WTC11 (cell line): Measurements from ENCODE around the gene ERICH3. TPM values are rescaled to one million over a fixed set of nuclear protein-coding genes. Genes with fewer than 3 reads are reported as not detected.

ENCODE experiments used
- ATAC-seq: fragments of 200-7000 bp; cut with Tn5 transposase; 2 replicates; pipeline ENCODE4 v1.10.0; 2021; ENCODE audit warnings: mild to moderate bottlenecking, moderate library complexity
- CTCF ChIA-PET: fragments of 300-600 bp; sonication (Branson Sonifier 250); formaldehyde crosslinking; loops from one replicate; lab custom pipeline; 2021; ENCODE audit warnings: antibody characterized with exemption; lab: Charles Lee
- POLR2A ChIA-PET: fragments of 350-600 bp; sonication (Branson Sonifier 250); formaldehyde crosslinking; loops from one replicate; lab custom pipeline; 2021; ENCODE audit warnings: antibody characterized with exemption; lab: Charles Lee
- DNase-seq: peaks from one replicate; pipeline ENCODE4 v3.0.0; 2021; ENCODE audit warnings: low spot score
- H3K27ac Mint-ChIP-seq: 2 replicates; pipeline ENCODE4 v1.8.0; 2021; ENCODE audit warnings: mixed read lengths
- H3K27me3 Mint-ChIP-seq: 2 replicates; pipeline ENCODE4 v1.8.0; 2021; ENCODE audit warnings: low read depth, mild to moderate bottlenecking, moderate library complexity, mixed read lengths
- H3K36me3 Mint-ChIP-seq: 2 replicates; pipeline ENCODE4 v1.8.0; 2021; ENCODE audit warnings: mixed read lengths
- H3K4me1 Mint-ChIP-seq: 2 replicates; pipeline ENCODE4 v1.8.0; 2022; ENCODE audit warnings: mixed read lengths
- H3K4me3 Mint-ChIP-seq: 2 replicates; pipeline ENCODE4 v1.8.0; 2021; ENCODE audit warnings: mild to moderate bottlenecking, moderate library complexity, mixed read lengths
- H3K9me3 Mint-ChIP-seq: 2 replicates; pipeline ENCODE4 v1.8.0; 2021; ENCODE audit warnings: mixed read lengths
- CREB1 ChIP-seq: sonication (generic); formaldehyde crosslinking; IDR thresholded peaks from 2 replicates; pipeline ENCODE4 v1.8.0; 2023; ENCODE audit warnings: mild to moderate bottlenecking, missing genetic modification reagents
- ETV6 ChIP-seq: sonication (generic); formaldehyde crosslinking; IDR thresholded peaks from 2 replicates; pipeline ENCODE4 v1.8.1; 2022; ENCODE audit warnings: mild to moderate bottlenecking, missing genetic modification reagents
- FOXP1 ChIP-seq: sonication (generic); formaldehyde crosslinking; IDR thresholded peaks from 2 replicates; pipeline ENCODE4 v1.8.0; 2022; ENCODE audit warnings: missing genetic modification reagents, mild to moderate bottlenecking, moderate library complexity, borderline replicate concordance
- NR2C2 ChIP-seq: sonication (generic); formaldehyde crosslinking; IDR thresholded peaks from 2 replicates; pipeline ENCODE4 v1.8.0; 2022; ENCODE audit warnings: mild to moderate bottlenecking, missing genetic modification reagents
- NR3C1 ChIP-seq: sonication (generic); formaldehyde crosslinking; conservative IDR thresholded peaks from 2 replicates; pipeline ENCODE4 v1.8.1; 2023; ENCODE audit warnings: low read depth, mild to moderate bottlenecking, missing genetic modification reagents
- OVOL2 ChIP-seq: fragments of 250-450 bp; sonication (Bioruptor Pico); IDR thresholded peaks from 2 replicates; pipeline ENCODE4 v1.9.0; 2021; ENCODE audit warnings: mild to moderate bottlenecking, borderline replicate concordance
- TCF7 ChIP-seq: sonication (generic); formaldehyde crosslinking; IDR thresholded peaks from 2 replicates; pipeline ENCODE4 v1.8.0; 2022; ENCODE audit warnings: mild to moderate bottlenecking, low read depth, missing genetic modification reagents, moderate library complexity
- ZNF232 ChIP-seq: sonication (generic); formaldehyde crosslinking; IDR thresholded peaks from 2 replicates; pipeline ENCODE4 v1.8.0; 2022; ENCODE audit warnings: mild to moderate bottlenecking, missing genetic modification reagents
- ZNF263 ChIP-seq: sonication (generic); formaldehyde crosslinking; IDR thresholded peaks from 2 replicates; pipeline ENCODE4 v1.8.1; 2022; ENCODE audit warnings: low read depth, mild to moderate bottlenecking, moderate library complexity, missing genetic modification reagents
- ZNF317 ChIP-seq: sonication (generic); formaldehyde crosslinking; IDR thresholded peaks from 2 replicates; pipeline ENCODE4 v1.8.1; 2023; ENCODE audit warnings: low read depth, mild to moderate bottlenecking, moderate library complexity, missing genetic modification reagents, borderline replicate concordance
- total RNA-seq: library from RNA; stranded (reverse); gene quantifications from 3 replicates; pipeline ENCODE4 v1.2.3, GENCODE V29; 2021
- TF ChIP-seq, protein P1 (sequence below): sonication (generic); formaldehyde crosslinking; IDR thresholded peaks from 2 replicates; pipeline ENCODE4 v1.8.0; 2022; ENCODE audit warnings: mild to moderate bottlenecking, missing genetic modification reagents
- TF ChIP-seq, protein P2 (sequence below): sonication (generic); formaldehyde crosslinking; IDR thresholded peaks from 2 replicates; pipeline ENCODE4 v1.8.0; 2023; ENCODE audit warnings: missing genetic modification reagents, mild to moderate bottlenecking, borderline replicate concordance
- TF ChIP-seq, protein P3 (sequence below): fragments of 250-450 bp; sonication (Bioruptor Pico); IDR thresholded peaks from 2 replicates; pipeline ENCODE4 v1.9.0; 2021; ENCODE audit warnings: mild to moderate bottlenecking, borderline replicate concordance
- TF ChIP-seq, protein P4 (sequence below): sonication (generic); formaldehyde crosslinking; IDR thresholded peaks from 2 replicates; pipeline ENCODE4 v1.8.1; 2023; ENCODE audit warnings: mild to moderate bottlenecking, missing genetic modification reagents, borderline replicate concordance
- TF ChIP-seq, protein P5 (sequence below): sonication (generic); formaldehyde crosslinking; IDR thresholded peaks from 2 replicates; pipeline ENCODE4 v1.8.1; 2023; ENCODE audit warnings: mild to moderate bottlenecking, moderate library complexity, missing genetic modification reagents
- TF ChIP-seq, protein P6 (sequence below): sonication (generic); formaldehyde crosslinking; IDR thresholded peaks from 2 replicates; pipeline ENCODE4 v1.8.1; 2022; ENCODE audit warnings: missing genetic modification reagents, borderline replicate concordance
- TF ChIP-seq, protein P7 (sequence below): fragments of 200-600 bp; IDR thresholded peaks from 2 replicates; pipeline ENCODE4 v1.8.0; 2022; ENCODE audit warnings: antibody characterized with exemption

Gene ERICH3
- total RNA-seq, 1 experiment from 2014 or later, result 0.07 TPM

DNA sequence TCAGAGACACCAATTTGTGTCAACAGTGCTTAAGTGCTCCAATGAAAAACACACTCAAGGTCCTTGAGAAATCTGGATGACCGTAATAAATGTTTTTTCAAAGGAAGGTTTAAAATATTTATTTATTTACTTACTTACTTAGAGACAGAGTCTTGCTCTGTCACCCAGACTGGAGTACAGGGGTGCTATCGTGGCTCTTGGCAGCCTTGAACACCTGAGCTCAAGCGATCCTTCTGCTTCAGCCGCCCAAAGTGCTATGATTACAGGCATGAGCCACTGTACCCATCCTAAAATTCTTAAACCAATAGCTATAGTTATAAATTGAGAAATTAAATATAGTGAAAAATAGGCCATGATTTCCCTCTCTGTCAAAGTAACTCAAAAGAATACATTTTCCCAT lies 17.3 kb upstream of the ERICH3 start (continued):
- TF ChIP-seq, protein P1, sequence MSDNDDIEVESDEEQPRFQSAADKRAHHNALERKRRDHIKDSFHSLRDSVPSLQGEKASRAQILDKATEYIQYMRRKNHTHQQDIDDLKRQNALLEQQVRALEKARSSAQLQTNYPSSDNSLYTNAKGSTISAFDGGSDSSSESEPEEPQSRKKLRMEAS, result no peak
- no peak for TF ChIP-seq TCF7 (CRISPR knock-in tag)
- TF ChIP-seq, protein P2, sequence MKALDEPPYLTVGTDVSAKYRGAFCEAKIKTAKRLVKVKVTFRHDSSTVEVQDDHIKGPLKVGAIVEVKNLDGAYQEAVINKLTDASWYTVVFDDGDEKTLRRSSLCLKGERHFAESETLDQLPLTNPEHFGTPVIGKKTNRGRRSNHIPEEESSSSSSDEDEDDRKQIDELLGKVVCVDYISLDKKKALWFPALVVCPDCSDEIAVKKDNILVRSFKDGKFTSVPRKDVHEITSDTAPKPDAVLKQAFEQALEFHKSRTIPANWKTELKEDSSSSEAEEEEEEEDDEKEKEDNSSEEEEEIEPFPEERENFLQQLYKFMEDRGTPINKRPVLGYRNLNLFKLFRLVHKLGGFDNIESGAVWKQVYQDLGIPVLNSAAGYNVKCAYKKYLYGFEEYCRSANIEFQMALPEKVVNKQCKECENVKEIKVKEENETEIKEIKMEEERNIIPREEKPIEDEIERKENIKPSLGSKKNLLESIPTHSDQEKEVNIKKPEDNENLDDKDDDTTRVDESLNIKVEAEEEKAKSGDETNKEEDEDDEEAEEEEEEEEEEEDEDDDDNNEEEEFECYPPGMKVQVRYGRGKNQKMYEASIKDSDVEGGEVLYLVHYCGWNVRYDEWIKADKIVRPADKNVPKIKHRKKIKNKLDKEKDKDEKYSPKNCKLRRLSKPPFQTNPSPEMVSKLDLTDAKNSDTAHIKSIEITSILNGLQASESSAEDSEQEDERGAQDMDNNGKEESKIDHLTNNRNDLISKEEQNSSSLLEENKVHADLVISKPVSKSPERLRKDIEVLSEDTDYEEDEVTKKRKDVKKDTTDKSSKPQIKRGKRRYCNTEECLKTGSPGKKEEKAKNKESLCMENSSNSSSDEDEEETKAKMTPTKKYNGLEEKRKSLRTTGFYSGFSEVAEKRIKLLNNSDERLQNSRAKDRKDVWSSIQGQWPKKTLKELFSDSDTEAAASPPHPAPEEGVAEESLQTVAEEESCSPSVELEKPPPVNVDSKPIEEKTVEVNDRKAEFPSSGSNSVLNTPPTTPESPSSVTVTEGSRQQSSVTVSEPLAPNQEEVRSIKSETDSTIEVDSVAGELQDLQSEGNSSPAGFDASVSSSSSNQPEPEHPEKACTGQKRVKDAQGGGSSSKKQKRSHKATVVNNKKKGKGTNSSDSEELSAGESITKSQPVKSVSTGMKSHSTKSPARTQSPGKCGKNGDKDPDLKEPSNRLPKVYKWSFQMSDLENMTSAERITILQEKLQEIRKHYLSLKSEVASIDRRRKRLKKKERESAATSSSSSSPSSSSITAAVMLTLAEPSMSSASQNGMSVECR (CRISPR knock-in tag), result no peak
- TF ChIP-seq, protein P3, sequence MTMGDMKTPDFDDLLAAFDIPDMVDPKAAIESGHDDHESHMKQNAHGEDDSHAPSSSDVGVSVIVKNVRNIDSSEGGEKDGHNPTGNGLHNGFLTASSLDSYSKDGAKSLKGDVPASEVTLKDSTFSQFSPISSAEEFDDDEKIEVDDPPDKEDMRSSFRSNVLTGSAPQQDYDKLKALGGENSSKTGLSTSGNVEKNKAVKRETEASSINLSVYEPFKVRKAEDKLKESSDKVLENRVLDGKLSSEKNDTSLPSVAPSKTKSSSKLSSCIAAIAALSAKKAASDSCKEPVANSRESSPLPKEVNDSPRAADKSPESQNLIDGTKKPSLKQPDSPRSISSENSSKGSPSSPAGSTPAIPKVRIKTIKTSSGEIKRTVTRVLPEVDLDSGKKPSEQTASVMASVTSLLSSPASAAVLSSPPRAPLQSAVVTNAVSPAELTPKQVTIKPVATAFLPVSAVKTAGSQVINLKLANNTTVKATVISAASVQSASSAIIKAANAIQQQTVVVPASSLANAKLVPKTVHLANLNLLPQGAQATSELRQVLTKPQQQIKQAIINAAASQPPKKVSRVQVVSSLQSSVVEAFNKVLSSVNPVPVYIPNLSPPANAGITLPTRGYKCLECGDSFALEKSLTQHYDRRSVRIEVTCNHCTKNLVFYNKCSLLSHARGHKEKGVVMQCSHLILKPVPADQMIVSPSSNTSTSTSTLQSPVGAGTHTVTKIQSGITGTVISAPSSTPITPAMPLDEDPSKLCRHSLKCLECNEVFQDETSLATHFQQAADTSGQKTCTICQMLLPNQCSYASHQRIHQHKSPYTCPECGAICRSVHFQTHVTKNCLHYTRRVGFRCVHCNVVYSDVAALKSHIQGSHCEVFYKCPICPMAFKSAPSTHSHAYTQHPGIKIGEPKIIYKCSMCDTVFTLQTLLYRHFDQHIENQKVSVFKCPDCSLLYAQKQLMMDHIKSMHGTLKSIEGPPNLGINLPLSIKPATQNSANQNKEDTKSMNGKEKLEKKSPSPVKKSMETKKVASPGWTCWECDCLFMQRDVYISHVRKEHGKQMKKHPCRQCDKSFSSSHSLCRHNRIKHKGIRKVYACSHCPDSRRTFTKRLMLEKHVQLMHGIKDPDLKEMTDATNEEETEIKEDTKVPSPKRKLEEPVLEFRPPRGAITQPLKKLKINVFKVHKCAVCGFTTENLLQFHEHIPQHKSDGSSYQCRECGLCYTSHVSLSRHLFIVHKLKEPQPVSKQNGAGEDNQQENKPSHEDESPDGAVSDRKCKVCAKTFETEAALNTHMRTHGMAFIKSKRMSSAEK (CRISPR knock-in tag), result no peak

DNA sequence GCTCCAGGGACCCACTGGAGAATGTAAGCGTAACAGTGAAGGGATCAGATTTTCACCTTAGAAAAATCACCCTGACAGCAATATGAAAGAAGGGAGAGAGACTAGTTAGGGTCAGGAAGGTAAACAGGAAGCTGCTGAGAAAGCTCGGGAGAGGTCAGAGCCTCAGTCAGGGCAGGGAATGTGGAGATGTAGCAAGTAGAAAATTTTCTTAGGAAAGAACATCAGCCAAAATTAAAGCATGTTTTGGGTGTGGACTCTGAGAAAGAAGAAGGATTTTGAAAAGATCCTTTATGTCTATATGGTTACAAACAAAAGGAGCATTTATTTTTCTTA lies 16.7 kb upstream of the ERICH3 start:
- peaks cover 4% of the 10 kb centered on the region for H3K9me3 Mint-ChIP-seq
- no peaks in the 10 kb centered on the region for H3K27me3 Mint-ChIP-seq
- ChIA-PET POLR2A (no interaction called here), CTCF (interaction anchor here (0.6 to 2.7 kb wide), 15 partner anchors 9 to 690 kb away, joined by 3 to 31 read pairs (median 4); partner anchors contain the start of genes CRYZ, ERICH3 and TYW3)
- H3K36me3 Mint-ChIP-seq, result no peaks in the 10 kb centered on the region
- peaks cover 12% of the 10 kb centered on the region for H3K4me1 Mint-ChIP-seq
- 0 out of 2 replicates have a peak overlapping the region, but pooled peaks have one; percentile 4 for H3K4me3 Mint-ChIP-seq
- ATAC-seq (peak; percentile 83), DNase-seq (no peak)
- H3K27ac Mint-ChIP-seq, result peak overlapping the region; percentile 40
- no peak for TF ChIP-seq ZNF263 (CRISPR knock-in tag)
- no peak for TF ChIP-seq OVOL2
- TF ChIP-seq, protein P4, sequence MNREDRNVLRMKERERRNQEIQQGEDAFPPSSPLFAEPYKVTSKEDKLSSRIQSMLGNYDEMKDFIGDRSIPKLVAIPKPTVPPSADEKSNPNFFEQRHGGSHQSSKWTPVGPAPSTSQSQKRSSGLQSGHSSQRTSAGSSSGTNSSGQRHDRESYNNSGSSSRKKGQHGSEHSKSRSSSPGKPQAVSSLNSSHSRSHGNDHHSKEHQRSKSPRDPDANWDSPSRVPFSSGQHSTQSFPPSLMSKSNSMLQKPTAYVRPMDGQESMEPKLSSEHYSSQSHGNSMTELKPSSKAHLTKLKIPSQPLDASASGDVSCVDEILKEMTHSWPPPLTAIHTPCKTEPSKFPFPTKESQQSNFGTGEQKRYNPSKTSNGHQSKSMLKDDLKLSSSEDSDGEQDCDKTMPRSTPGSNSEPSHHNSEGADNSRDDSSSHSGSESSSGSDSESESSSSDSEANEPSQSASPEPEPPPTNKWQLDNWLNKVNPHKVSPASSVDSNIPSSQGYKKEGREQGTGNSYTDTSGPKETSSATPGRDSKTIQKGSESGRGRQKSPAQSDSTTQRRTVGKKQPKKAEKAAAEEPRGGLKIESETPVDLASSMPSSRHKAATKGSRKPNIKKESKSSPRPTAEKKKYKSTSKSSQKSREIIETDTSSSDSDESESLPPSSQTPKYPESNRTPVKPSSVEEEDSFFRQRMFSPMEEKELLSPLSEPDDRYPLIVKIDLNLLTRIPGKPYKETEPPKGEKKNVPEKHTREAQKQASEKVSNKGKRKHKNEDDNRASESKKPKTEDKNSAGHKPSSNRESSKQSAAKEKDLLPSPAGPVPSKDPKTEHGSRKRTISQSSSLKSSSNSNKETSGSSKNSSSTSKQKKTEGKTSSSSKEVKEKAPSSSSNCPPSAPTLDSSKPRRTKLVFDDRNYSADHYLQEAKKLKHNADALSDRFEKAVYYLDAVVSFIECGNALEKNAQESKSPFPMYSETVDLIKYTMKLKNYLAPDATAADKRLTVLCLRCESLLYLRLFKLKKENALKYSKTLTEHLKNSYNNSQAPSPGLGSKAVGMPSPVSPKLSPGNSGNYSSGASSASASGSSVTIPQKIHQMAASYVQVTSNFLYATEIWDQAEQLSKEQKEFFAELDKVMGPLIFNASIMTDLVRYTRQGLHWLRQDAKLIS (CRISPR knock-in tag), result no peak
- TF ChIP-seq, protein P5, sequence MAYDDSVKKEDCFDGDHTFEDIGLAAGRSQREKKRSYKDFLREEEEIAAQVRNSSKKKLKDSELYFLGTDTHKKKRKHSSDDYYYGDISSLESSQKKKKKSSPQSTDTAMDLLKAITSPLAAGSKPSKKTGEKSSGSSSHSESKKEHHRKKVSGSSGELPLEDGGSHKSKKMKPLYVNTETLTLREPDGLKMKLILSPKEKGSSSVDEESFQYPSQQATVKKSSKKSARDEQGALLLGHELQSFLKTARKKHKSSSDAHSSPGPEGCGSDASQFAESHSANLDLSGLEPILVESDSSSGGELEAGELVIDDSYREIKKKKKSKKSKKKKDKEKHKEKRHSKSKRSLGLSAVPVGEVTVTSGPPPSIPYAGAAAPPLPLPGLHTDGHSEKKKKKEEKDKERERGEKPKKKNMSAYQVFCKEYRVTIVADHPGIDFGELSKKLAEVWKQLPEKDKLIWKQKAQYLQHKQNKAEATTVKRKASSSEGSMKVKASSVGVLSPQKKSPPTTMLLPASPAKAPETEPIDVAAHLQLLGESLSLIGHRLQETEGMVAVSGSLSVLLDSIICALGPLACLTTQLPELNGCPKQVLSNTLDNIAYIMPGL (CRISPR knock-in tag), result no peak
- no peak for TF ChIP-seq ZNF317 (CRISPR knock-in tag)
- TF ChIP-seq FOXP1 (CRISPR knock-in tag), result no peak
- TF ChIP-seq ETV6 (CRISPR knock-in tag), result no peak
- TF ChIP-seq, protein P6, sequence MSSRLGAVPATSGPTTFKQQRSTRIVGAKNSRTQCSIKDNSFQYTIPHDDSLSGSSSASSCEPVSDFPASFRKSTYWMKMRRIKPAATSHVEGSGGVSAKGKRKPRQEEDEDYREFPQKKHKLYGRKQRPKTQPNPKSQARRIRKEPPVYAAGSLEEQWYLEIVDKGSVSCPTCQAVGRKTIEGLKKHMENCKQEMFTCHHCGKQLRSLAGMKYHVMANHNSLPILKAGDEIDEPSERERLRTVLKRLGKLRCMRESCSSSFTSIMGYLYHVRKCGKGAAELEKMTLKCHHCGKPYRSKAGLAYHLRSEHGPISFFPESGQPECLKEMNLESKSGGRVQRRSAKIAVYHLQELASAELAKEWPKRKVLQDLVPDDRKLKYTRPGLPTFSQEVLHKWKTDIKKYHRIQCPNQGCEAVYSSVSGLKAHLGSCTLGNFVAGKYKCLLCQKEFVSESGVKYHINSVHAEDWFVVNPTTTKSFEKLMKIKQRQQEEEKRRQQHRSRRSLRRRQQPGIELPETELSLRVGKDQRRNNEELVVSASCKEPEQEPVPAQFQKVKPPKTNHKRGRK, result no peak
- TF ChIP-seq NR2C2 (CRISPR knock-in tag), result no peak
- TF ChIP-seq ZNF232 (CRISPR knock-in tag), result no peak
- TF ChIP-seq NR3C1 (CRISPR knock-in tag), result no peak
- TF ChIP-seq, protein P7, sequence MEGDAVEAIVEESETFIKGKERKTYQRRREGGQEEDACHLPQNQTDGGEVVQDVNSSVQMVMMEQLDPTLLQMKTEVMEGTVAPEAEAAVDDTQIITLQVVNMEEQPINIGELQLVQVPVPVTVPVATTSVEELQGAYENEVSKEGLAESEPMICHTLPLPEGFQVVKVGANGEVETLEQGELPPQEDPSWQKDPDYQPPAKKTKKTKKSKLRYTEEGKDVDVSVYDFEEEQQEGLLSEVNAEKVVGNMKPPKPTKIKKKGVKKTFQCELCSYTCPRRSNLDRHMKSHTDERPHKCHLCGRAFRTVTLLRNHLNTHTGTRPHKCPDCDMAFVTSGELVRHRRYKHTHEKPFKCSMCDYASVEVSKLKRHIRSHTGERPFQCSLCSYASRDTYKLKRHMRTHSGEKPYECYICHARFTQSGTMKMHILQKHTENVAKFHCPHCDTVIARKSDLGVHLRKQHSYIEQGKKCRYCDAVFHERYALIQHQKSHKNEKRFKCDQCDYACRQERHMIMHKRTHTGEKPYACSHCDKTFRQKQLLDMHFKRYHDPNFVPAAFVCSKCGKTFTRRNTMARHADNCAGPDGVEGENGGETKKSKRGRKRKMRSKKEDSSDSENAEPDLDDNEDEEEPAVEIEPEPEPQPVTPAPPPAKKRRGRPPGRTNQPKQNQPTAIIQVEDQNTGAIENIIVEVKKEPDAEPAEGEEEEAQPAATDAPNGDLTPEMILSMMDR, result no peak
- TF ChIP-seq CREB1 (CRISPR knock-in tag), result no peak
